ENCODE results near the gene SND1. TPM values are rescaled to one million over a fixed set of nuclear protein-coding genes. Genes with fewer than 3 reads are reported as not detected.

SND1 gene
- total RNA-seq, 1 donor, result 241 TPM

DNA sequence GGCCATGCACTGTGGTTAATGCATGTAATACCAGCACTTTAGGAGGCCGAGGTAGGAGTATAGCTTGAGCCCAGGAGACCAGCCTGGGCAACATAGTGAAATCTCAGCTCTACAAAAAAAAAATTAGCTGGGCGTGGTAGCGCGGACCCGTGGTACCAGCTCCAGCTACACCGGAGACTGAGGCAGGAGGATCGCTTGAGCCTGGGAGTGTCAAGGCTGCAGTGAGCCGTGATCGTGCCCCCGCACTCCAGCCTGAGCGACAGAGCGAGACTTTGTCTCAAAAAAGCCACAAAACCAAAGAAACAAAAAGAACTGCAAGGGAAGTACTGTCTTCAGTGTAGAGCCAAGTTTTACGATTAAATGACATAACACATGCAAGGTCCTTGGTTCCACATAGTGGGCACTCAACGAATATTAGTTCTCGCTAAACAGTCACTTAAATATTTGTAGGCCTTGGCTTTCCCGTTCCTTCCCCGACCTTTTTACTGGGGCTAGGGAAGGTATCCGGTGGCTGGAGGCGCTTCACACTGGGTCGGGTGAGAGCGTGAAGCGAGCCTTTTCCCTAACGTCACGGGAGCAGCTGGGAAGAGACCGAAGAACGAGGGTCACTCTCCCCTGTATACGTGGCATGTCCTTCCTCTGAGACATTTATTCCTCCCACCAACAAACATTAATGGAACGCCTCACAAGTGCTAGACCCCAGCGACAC lies 993 bp upstream of the SND1 start:
- peak overlapping the region; percentile 93 for H3K4me3 ChIP-seq (ENCODE audit: low read depth, low read length)
- peak; percentile 63 for DNase-seq (ENCODE audit: low read depth)
- TF ChIP-seq, protein P1, sequence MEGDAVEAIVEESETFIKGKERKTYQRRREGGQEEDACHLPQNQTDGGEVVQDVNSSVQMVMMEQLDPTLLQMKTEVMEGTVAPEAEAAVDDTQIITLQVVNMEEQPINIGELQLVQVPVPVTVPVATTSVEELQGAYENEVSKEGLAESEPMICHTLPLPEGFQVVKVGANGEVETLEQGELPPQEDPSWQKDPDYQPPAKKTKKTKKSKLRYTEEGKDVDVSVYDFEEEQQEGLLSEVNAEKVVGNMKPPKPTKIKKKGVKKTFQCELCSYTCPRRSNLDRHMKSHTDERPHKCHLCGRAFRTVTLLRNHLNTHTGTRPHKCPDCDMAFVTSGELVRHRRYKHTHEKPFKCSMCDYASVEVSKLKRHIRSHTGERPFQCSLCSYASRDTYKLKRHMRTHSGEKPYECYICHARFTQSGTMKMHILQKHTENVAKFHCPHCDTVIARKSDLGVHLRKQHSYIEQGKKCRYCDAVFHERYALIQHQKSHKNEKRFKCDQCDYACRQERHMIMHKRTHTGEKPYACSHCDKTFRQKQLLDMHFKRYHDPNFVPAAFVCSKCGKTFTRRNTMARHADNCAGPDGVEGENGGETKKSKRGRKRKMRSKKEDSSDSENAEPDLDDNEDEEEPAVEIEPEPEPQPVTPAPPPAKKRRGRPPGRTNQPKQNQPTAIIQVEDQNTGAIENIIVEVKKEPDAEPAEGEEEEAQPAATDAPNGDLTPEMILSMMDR (IDR thresholded peaks at IDR 0.05; ENCODE audit: insufficient read depth, low read depth, low read length), result no peak

DNA sequence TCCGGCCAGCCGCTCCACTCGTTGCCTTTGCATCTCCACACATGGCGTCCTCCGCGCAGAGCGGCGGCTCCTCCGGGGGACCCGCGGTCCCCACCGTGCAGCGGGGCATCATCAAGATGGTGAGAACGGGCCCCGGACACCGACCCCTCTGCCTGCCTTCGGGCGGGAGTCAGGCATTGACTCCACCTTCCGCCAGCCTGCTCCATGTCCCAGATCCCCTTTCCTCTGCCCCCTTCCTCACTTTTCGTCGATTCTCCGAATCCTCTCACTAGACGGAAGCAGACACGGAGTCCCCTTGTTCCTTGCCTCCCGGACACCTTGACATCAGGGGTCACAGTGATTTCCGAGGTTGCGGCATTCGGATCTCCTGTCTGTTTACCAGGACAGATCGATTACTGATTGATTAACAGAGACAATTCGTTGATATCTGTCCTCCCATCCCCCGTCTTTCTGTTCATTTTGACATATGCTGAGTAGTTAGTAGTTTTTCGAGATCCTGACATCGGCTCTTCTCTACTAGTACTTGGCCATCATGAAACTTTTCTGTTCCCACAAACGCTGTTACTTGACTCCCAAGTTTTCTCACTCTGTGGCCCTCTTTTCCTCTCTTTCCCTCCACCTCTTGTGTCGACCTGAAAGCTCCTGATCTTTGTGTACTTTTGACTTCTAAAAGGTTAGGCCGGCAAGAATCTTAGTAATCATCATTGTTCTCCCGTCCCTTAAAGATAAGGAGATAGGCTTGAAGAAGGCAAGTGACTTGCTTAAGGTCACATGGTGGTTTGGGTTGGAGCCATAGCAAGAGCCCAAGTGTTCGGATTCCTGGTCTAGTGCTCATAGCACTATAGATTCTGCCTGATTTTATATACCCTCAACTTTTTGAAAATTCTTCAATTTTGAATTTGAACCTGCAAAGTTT lies 597 bp downstream of the SND1 start:
- peak; percentile 48 for DNase-seq (ENCODE audit: low read depth)
- TF ChIP-seq, protein P1 (IDR thresholded peaks at IDR 0.05; ENCODE audit: insufficient read depth, low read depth, low read length), result no peak
- H3K4me3 ChIP-seq (ENCODE audit: low read depth, low read length), result peak overlapping the region; percentile 93

GRCh38 chr7:127653396-127653795 lies 1.4 kb downstream of the SND1 start:
- TF ChIP-seq, protein P1 (IDR thresholded peaks at IDR 0.05; ENCODE audit: insufficient read depth, low read depth, low read length), result no peak
- DNase-seq (ENCODE audit: low read depth), result no peak

DNA sequence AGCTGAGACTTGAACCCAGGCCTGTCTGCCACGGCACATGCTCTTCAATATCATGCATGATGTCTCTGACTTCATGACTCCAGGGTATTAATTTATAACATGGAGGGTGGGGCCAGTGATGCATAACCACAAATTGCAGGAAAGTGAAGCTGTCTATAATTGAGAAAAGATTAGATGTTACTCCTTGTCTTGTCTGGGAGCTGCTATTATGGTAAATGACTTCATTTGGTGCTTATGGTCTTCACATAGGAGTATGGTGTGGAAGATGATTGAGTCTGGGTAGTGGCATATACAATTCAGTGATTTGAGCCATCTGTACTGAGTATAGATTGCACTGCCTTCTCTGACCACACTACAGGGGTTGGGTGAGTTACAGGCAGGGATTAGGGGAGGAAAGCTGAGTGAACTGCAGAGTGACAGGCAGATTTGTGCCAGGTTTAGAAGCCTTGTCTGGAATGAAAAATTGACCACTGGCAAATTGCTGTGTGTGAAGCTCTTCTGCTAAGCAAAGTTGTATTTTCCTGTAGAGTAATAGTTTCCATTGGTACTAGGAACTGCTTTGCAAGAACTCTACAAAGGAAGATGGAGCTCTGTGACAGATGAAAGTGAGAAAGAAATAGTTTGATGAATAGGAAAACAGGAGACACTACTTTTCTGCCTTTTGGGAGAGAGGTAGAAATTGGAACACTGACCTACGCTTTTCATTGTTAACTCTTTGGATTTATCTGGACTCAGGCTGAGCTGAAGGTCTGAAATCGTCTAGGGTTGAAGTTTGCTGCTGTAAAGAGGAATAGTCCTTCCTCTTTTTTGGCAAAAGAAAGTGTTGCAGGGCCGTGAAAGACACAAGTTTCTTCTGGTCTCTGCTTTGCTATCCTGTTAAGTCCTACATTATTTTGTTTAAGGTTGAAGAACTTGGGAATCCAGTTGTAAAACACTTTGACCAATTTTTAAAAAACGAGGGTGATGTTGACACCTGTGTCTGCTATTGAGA lies 2.7 kb downstream of the SND1 start:
- peak overlapping the region; percentile 93 for H3K4me3 ChIP-seq (ENCODE audit: low read depth, low read length)
- no peak for DNase-seq (ENCODE audit: low read depth)
- TF ChIP-seq, protein P1 (IDR thresholded peaks at IDR 0.05; ENCODE audit: insufficient read depth, low read depth, low read length), result no peak

More at GRCh38 chr7:127653396-127653795, 1.4 kb downstream of the SND1 start:
- H3K4me3 ChIP-seq (ENCODE audit: low read depth, low read length), result peak overlapping the region; percentile 93

DNA sequence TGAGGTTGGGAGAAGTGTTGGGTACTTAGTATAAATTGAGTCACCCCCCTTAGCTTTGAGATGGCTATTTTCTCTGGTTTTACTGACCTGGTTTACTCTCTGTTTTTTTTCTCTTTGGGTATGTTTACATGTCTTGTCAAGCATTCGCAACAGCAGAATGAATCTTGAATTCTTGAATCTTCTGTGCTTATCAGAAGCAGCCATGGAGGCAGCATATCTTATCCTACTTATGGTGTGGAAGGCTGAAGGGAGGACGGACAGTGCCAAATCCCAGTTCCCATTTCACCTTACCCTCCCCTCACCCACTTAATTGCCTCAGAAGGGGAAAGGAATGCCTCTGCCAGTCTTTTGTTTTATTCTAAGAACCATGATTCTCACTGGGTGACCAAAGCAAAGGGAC lies 3.7 kb downstream of the SND1 start:
- no peak for DNase-seq (ENCODE audit: low read depth)
- TF ChIP-seq, protein P1 (IDR thresholded peaks at IDR 0.05; ENCODE audit: insufficient read depth, low read depth, low read length), result no peak
- no peak overlapping the region for H3K4me3 ChIP-seq (ENCODE audit: low read depth, low read length)

DNA sequence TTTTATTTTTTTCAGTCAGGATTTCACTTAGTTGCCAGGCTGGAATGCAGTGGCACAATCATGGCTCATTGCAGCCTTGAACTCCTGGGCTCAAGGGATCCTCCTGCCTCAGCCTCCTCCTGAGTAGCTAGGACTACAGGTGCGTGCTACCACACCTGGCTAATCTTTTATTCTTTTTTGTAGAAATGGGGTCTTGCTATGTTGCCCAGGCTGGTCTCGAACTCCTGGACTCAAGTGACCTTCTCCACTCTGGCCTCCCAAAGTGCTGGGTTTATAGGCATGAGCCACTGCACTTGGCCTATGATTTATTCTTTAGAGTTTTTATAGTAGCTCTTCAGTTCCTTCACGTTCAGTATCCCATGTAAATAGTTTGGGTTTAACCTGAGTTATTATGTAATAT lies 5.5 kb downstream of the SND1 start:
- DNase-seq (ENCODE audit: low read depth), result no peak
- H3K4me3 ChIP-seq (ENCODE audit: low read depth, low read length), result no peak overlapping the region
- TF ChIP-seq, protein P1 (IDR thresholded peaks at IDR 0.05; ENCODE audit: insufficient read depth, low read depth, low read length), result no peak
